OCI-LY3 (cell line): ENCODE data around the gene DESI1.

ENCODE experiments used
- H2AFZ ChIP-seq: fragments of 200-600, 300-600 bp; shearing (Covaris generic); 2 replicates; pipeline ENCODE4 v1.6.0; 2014; ENCODE audit warnings: antibody characterized with exemption, low read depth, low read length
- H3K27ac ChIP-seq: fragments of 200-600, 300-600 bp; sonication (generic); 2 replicates; pipeline ENCODE4 v1.5.1; 2014; ENCODE audit warnings: mild to moderate bottlenecking, low read length, moderate library complexity, mixed read lengths
- H3K27me3 ChIP-seq: fragments of 200-600, 300-600 bp; sonication (generic); 2 replicates; pipeline ENCODE4 v1.6.1; 2014; ENCODE audit warnings: low read depth, low read length, mixed read lengths
- H3K36me3 ChIP-seq: fragments of 200-600, 300-600 bp; sonication (generic); replicated peaks from 2 replicates; pipeline ENCODE3; 2014; ENCODE audit warnings: low read depth, low read length, mixed read lengths
- H3K4me1 ChIP-seq: fragments of 300-600, 200-600 bp; sonication (generic); 2 replicates; pipeline ENCODE4 v1.6.1; 2014; ENCODE audit warnings: low read length, mixed read lengths
- H3K4me2 ChIP-seq: fragments of 200-600, 300-600 bp; sonication (generic); 2 replicates; pipeline ENCODE4 v1.6.1; 2014; ENCODE audit warnings: low read length, mixed read lengths
- H3K4me3 ChIP-seq: fragments of 300-600, 200-600 bp; sonication (generic); 2 replicates; pipeline ENCODE4 v1.5.1; 2014; ENCODE audit warnings: antibody characterized with exemption, mild to moderate bottlenecking, low read length, moderate library complexity
- H3K79me2 ChIP-seq: fragments of 300-600, 200-600 bp; shearing (Covaris generic); 2 replicates; pipeline ENCODE4 v1.6.1; 2014; ENCODE audit warnings: mild to moderate bottlenecking, low read length, mixed read lengths
- H3K9ac ChIP-seq: fragments of 300-600, 200-600 bp; shearing (Covaris generic); 2 replicates; pipeline ENCODE4 v1.6.0; 2014; ENCODE audit warnings: mild to moderate bottlenecking, low read length, moderate library complexity
- H3K9me3 ChIP-seq: fragments of 200-600, 300-600 bp; shearing (Covaris generic); 2 replicates; pipeline ENCODE4 v1.6.1; 2014; ENCODE audit warnings: low read length, mixed read lengths; ENCODE audit not compliant: insufficient read depth
- H4K20me1 ChIP-seq: fragments of 200-600, 300-600 bp; sonication (generic); 2 replicates; pipeline ENCODE4 v1.6.1; 2016; ENCODE audit warnings: low read length, mixed read lengths; ENCODE audit not compliant: insufficient read depth
- EZH2phosphoT487 ChIP-seq: fragments of 200-600 bp; shearing (Covaris generic); IDR thresholded peaks from 2 replicates; pipeline ENCODE4 v1.6.1; 2018; ENCODE audit warnings: antibody characterized with exemption, mixed run types, low read depth
- TF ChIP-seq, protein P1 (sequence below): fragments of 200-600, 300-600 bp; sonication (generic); IDR thresholded peaks from 2 replicates; pipeline ENCODE4 v1.5.1; 2014; ENCODE audit warnings: antibody characterized with exemption, low read length, low read depth

DESI1 gene

GRCh38 chr22:41585898-41586297 is 34.9 kb downstream of the DESI1 start:
- H3K36me3 ChIP-seq, result no peaks in the 10 kb centered on the region
- no peak overlapping the region for H3K27ac ChIP-seq
- H4K20me1 ChIP-seq, result no peaks in the 10 kb centered on the region
- H3K4me3 ChIP-seq, result no peak overlapping the region
- H3K9ac ChIP-seq, result no peak overlapping the region
- peaks cover 22% of the 10 kb centered on the region for H3K4me1 ChIP-seq
- H3K4me2 ChIP-seq, result no peak overlapping the region
- H3K27me3 ChIP-seq, result no peaks in the 10 kb centered on the region
- H2AFZ ChIP-seq, result no peak overlapping the region
- no peaks in the 10 kb centered on the region for H3K9me3 ChIP-seq
- TF ChIP-seq, protein P1, sequence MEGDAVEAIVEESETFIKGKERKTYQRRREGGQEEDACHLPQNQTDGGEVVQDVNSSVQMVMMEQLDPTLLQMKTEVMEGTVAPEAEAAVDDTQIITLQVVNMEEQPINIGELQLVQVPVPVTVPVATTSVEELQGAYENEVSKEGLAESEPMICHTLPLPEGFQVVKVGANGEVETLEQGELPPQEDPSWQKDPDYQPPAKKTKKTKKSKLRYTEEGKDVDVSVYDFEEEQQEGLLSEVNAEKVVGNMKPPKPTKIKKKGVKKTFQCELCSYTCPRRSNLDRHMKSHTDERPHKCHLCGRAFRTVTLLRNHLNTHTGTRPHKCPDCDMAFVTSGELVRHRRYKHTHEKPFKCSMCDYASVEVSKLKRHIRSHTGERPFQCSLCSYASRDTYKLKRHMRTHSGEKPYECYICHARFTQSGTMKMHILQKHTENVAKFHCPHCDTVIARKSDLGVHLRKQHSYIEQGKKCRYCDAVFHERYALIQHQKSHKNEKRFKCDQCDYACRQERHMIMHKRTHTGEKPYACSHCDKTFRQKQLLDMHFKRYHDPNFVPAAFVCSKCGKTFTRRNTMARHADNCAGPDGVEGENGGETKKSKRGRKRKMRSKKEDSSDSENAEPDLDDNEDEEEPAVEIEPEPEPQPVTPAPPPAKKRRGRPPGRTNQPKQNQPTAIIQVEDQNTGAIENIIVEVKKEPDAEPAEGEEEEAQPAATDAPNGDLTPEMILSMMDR, result no peak
- no peak for TF ChIP-seq EZH2phosphoT487
- no peaks in the 10 kb centered on the region for H3K79me2 ChIP-seq

DNA sequence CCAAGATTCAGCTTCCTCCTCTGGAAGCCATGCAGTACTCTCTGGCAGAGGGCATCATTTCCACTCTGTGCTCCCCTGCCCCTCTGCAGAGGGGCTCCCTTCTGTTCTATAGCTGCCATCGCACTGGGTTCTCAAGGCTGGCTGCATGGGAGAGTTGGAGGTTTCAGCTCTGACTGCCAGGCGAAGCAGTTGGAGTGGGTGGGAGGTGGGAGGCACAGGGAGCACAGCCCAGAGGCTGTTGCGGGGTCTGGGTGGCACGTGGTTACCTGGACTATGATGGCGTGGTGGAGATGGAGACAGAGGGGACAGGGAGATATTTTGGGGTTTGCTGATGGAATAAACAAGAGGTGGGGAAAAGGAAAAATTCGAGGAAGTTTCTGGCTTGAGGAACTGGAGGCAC is 36.0 kb downstream of the DESI1 start:
- Histone ChIP-seq H3K79me2 (no peaks in the 10 kb centered on the region), H3K27ac (no peak overlapping the region), H3K4me1 (peaks cover 28% of the 10 kb centered on the region), H3K36me3 (no peaks in the 10 kb centered on the region), H3K27me3 (no peaks in the 10 kb centered on the region), H3K4me3 (no peak overlapping the region), H2AFZ (no peak overlapping the region), H3K4me2 (no peak overlapping the region), H4K20me1 (no peaks in the 10 kb centered on the region), H3K9me3 (no peaks in the 10 kb centered on the region), H3K9ac (no peak overlapping the region)
- TF ChIP-seq, protein P1, result no peak
- no peak for TF ChIP-seq EZH2phosphoT487

DNA sequence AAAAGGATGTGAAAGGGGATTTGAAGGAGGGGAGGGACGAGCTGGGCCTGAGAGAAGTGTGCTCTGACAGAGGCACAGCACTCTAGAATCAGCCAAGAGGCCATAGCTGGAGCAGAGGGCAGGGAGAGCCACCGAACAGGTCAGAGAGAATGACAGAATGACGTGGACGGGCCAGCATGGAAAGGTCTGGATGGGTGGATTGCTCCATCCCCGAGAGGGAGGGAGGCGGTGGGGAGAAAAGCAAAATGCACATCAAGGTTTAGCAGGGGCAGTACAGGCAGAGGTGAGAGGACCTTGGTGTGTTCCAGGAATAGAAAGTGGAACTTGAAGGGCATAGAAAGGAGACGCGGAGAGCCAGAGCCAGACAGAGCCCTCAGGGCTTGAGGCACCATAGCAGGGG is 38.1 kb downstream of the DESI1 start:
- Histone ChIP-seq H3K27me3 (no peaks in the 10 kb centered on the region), H3K4me3 (no peak overlapping the region), H3K79me2 (no peaks in the 10 kb centered on the region), H3K9ac (no peak overlapping the region), H3K4me1 (peaks cover 21% of the 10 kb centered on the region), H4K20me1 (no peaks in the 10 kb centered on the region), H3K27ac (no peak overlapping the region), H2AFZ (no peak overlapping the region), H3K36me3 (no peaks in the 10 kb centered on the region), H3K9me3 (no peaks in the 10 kb centered on the region), H3K4me2 (peak overlapping the region; percentile 33)
- TF ChIP-seq, protein P1, result no peak
- no peak for TF ChIP-seq EZH2phosphoT487

DNA sequence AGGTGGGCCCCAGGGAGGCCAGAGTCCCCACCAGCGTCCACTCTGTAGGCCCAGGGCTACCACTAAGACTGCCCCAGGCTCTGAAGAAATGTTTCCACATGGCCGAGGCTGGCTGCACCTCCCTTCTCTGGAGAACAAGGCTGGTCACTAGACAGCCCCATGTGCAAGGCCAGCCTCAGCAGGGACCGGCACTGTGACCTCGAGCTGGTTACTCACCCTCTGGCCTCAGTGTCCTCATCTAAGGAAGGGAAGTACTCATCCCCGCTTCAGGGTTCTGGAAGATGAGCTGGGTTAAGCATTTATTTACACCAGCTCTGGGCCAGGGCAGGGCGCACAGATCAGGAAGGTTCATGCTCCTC is 40.9 kb downstream of the DESI1 start:
- peaks cover 21% of the 10 kb centered on the region for H3K4me1 ChIP-seq
- H3K27ac ChIP-seq, result no peak overlapping the region
- H3K4me2 ChIP-seq, result no peak overlapping the region
- H3K9me3 ChIP-seq, result no peaks in the 10 kb centered on the region
- no peak overlapping the region for H2AFZ ChIP-seq
- H3K27me3 ChIP-seq, result no peaks in the 10 kb centered on the region
- no peak overlapping the region for H3K4me3 ChIP-seq
- no peak overlapping the region for H3K9ac ChIP-seq
- H3K79me2 ChIP-seq, result no peaks in the 10 kb centered on the region
- H3K36me3 ChIP-seq, result no peaks in the 10 kb centered on the region
- TF ChIP-seq, protein P1, result no peak
- TF ChIP-seq EZH2phosphoT487, result no peak
- H4K20me1 ChIP-seq, result no peaks in the 10 kb centered on the region
